Activated naive CD8-positive, alpha-beta T cell treated with anti-CD3 and anti-CD28 coated beads for 36 hours (primary cell): ENCODE measurements around the gene CLDN12. TPM values are rescaled to one million over a fixed set of nuclear protein-coding genes. Genes with fewer than 3 reads are reported as not detected.

ENCODE experiments used
- DNase-seq: peaks from one replicate; pipeline ENCODE4 v3.0.0; 2021
- H3K27ac Mint-ChIP-seq: one replicate; pipeline ENCODE4 v1.8.0; 2022; ENCODE audit warnings: mild to moderate bottlenecking, moderate library complexity, mixed read lengths
- H3K27me3 Mint-ChIP-seq: one replicate; pipeline ENCODE4 v1.8.0; 2022; ENCODE audit warnings: mild to moderate bottlenecking, mixed read lengths
- H3K36me3 Mint-ChIP-seq: one replicate; pipeline ENCODE4 v1.8.0; 2021; ENCODE audit warnings: mild to moderate bottlenecking, mixed read lengths
- H3K4me1 Mint-ChIP-seq: one replicate; pipeline ENCODE4 v1.8.0; 2021; ENCODE audit warnings: mixed read lengths
- H3K4me3 Mint-ChIP-seq: one replicate; pipeline ENCODE4 v1.8.0; 2022; ENCODE audit warnings: mild to moderate bottlenecking, moderate library complexity, mixed read lengths
- H3K9me3 Mint-ChIP-seq: one replicate; pipeline ENCODE4 v1.8.0; 2022; ENCODE audit warnings: mixed read lengths
- total RNA-seq, 2 experiments: library from RNA; stranded (reverse); gene quantifications; one replicate each; pipeline ENCODE4 v1.2.3, GENCODE V29; 2021

Gene CLDN12
- total RNA-seq, result 1 to 10 TPM; 6.2 to 7.2 TPM

DNA sequence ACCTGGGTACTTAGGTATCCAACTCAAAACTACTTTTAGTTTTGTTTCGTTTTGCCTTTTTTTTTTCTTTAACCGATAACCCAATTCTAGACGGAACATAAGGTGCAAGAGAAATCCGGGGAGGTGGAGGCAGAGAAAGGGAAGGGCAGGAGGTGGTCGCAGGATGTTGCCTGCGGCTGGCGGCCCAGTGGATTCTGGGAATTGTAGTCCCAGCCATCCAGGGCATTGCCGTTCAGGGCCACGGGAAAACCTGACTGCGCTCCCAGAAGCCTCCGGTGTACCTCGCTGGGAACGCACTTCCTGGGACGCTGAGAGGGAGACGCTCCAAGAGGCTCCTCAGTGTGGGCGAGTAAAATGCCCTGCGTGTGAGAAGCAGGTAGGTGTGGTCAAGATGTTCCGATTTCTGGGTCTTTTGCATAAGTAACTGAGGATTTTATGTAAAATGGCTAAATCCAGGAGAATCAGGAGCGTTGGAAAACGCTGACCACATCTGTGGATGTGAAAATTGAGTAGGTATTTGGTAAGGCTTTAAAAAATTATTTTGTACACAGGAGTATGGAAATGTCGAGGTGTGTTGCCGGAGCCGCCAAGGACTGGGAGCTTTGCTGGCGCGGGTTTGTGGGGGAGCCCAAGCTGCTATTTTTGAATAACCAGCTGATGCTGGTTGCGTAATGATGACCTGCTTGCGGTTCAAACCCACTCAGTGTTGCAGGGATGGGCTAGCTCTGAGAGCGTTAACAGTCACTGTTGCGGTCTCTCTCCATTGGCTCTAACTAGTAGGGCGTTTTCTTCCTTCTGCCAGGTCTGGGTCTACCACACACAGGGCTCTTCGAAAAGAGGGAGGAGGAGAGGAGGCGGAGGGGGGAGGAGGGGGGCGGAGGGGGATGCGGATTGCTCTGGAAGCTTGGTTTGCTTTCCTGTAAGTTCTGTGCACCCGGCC, at the start of gene CLDN12:
Gene CLDN12, plus strand, starts transcription at position 288 of the 940 bp plus-strand sequence. CDS start 9,216 bp downstream, outside the sequence.
- peaks cover 3% of the 10 kb centered on the region for H3K27me3 Mint-ChIP-seq
- H3K4me1 Mint-ChIP-seq, result peaks cover 15% of the 10 kb centered on the region
- DNase-seq, result peak; percentile 81
- peaks cover 15% of the 10 kb centered on the region for H3K9me3 Mint-ChIP-seq
- peak within 1 kb of the TSS; percentile 93 for H3K27ac Mint-ChIP-seq
- peaks cover 15% of the 10 kb centered on the region for H3K36me3 Mint-ChIP-seq
- H3K4me3 Mint-ChIP-seq, result peak within 1 kb of the TSS; percentile 95

DNA sequence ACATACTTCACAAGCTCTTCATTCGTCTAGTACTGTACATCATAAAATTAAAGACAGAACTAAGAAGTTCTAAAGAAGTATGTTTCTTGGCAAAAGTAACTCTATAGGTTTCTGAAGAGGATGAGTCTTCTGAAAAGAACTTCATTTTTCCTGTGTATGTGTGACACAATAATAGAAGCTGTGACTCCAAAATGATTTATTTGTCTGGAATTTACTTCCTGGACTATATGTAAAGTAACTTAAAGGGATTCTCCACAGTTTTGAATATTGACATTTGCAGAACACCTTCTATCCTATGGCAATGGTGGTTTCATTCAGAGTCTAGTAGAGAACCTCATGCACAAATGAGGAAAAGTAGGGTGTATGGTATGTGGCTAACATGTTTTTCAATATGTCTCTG, 19.8 kb upstream of the CLDN12 start:
- H3K36me3 Mint-ChIP-seq, result peaks cover 39% of the 10 kb centered on the region
- H3K27me3 Mint-ChIP-seq, result no peaks in the 10 kb centered on the region
- no peaks in the 10 kb centered on the region for H3K9me3 Mint-ChIP-seq
- H3K27ac Mint-ChIP-seq, result no peak overlapping the region
- H3K4me3 Mint-ChIP-seq, result no peak overlapping the region
- no peaks in the 10 kb centered on the region for H3K4me1 Mint-ChIP-seq
- no peak for DNase-seq

DNA sequence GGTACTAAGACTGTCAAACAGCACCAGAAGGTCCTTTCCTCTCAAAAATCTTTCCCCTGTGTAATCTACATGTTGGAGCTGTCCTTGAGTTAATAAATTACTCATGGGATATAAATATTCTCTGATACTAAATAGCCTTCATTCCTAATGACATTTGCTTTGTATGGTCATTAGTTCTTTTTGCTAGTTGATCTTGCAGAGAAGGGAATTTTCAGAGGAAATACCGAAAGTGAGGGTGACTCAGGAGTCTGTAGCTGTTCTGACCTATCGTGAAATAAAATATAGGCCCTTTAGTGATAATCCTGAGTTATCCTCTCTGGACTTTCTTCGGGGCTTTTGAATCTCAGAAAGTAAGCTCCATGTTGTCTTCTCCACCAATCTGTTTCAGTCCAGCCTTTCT, 19.4 kb upstream of the CLDN12 start:
- Mint-ChIP-seq H3K4me1 (no peaks in the 10 kb centered on the region), H3K27ac (no peak overlapping the region), H3K27me3 (no peaks in the 10 kb centered on the region), H3K9me3 (no peaks in the 10 kb centered on the region), H3K4me3 (no peak overlapping the region), H3K36me3 (peaks cover 35% of the 10 kb centered on the region)
- no peak for DNase-seq

DNA sequence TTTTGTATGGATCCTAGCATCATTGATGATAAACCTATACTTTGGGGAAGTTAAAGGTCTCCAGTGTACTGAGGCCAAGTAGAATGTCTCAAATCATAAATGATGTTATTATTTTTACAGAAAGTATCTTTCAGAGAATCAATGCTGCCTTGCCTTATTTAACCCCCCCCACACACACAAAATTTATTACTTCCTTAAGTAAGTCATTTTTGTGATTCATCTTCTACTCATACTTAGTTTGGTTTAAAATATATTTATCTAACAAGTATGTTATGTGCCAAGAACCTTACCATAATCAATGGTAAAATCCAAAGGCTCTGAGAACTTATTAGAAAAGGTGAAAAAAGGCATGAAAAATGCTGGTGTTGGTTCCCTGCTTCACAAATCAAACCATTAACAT, 18.8 kb upstream of the CLDN12 start:
- no peak overlapping the region for H3K27ac Mint-ChIP-seq

DNA sequence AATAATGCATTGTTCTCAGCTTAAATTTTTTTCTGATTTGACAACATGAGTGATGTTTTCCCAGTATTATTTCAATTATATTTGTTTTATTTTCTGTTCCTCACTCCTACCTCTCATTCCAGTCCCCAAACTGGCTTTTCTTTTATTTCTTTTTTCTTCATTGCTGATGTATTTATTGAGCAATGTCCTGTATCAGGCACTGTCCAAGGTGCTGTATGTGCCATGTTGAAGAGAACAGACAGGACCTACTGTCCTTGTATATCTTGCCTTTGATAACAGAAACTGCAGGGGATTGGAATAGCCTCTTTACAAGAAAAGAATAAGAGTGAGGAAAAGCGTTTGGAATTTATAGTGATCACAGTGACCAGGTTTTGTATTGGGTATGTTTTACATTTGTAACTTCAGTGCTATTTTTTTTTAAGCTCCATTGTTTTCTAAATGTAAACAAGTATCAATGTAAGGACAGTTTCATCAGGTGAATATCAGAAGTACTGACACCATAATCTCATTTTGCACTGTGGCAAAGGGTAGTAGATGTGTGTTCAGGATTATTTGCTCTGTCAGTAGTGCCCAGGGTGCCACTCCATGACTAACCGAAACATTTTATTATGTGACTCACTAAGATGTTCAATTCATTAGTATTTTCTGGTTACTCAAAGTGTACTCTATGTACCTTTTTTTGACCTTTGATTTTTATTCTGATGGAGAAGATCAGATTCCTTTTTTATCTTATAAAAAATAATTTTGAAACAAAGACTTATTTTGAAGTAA, 15.6 kb upstream of the CLDN12 start:
- H3K4me1 Mint-ChIP-seq, result no peaks in the 10 kb centered on the region
- H3K4me3 Mint-ChIP-seq, result no peak overlapping the region
- no peaks in the 10 kb centered on the region for H3K27me3 Mint-ChIP-seq
- H3K27ac Mint-ChIP-seq, result no peak overlapping the region
- no peak for DNase-seq
- H3K36me3 Mint-ChIP-seq, result peaks cover 34% of the 10 kb centered on the region
- peaks cover 7% of the 10 kb centered on the region for H3K9me3 Mint-ChIP-seq

More for the DNA sequence above, 18.8 kb upstream of the CLDN12 start:
- no peak overlapping the region for H3K4me3 Mint-ChIP-seq
- no peaks in the 10 kb centered on the region for H3K4me1 Mint-ChIP-seq
- no peaks in the 10 kb centered on the region for H3K27me3 Mint-ChIP-seq
- H3K9me3 Mint-ChIP-seq, result no peaks in the 10 kb centered on the region
- DNase-seq, result no peak
- peaks cover 34% of the 10 kb centered on the region for H3K36me3 Mint-ChIP-seq

DNA sequence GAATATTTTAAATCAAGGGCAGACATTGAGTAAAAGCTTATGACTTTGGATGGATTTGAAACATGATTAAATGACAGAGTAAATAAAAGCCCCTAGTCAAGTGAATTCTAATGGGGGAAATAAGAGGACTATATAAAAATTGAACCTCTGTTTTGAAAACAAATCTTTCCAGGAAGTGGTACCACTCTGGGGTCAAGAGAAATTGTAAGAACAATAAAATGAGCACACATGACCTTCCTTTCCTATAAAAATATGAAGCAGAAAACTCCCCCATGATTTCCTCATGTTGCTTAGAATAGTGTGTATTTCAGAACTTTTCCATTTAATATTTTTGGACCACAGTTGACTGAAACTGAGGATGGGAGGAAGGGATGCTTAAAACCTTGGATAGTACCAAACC, 12.3 kb upstream of the CLDN12 start:
- Mint-ChIP-seq H3K4me3 (no peak overlapping the region), H3K9me3 (peaks cover 19% of the 10 kb centered on the region), H3K27me3 (no peaks in the 10 kb centered on the region), H3K27ac (no peak overlapping the region), H3K36me3 (peaks cover 41% of the 10 kb centered on the region), H3K4me1 (no peaks in the 10 kb centered on the region)
- no peak for DNase-seq

DNA sequence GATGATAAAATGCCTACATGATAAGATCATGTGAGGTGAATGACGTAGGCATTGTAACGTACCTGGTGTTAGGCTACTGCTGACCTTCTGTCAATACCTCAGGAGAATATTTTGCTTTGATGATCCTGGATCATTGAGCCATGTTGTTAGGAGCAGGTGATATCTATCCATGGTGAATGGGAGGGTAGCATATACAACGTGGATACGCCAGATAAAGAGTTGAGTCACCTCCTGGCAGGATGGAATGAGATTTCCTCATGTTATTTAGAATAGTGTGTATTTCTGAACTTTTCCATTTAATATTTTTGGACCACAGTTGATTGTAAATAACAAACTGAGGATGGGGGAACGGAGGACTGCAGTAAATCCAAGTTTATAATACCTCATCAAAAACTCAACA, 11.8 kb upstream of the CLDN12 start:
- H3K9me3 Mint-ChIP-seq, result peaks cover 25% of the 10 kb centered on the region
- H3K4me1 Mint-ChIP-seq, result no peaks in the 10 kb centered on the region
- H3K4me3 Mint-ChIP-seq, result no peak overlapping the region
- no peaks in the 10 kb centered on the region for H3K27me3 Mint-ChIP-seq
- no peak overlapping the region for H3K27ac Mint-ChIP-seq
- peaks cover 41% of the 10 kb centered on the region for H3K36me3 Mint-ChIP-seq
- no peak for DNase-seq

DNA sequence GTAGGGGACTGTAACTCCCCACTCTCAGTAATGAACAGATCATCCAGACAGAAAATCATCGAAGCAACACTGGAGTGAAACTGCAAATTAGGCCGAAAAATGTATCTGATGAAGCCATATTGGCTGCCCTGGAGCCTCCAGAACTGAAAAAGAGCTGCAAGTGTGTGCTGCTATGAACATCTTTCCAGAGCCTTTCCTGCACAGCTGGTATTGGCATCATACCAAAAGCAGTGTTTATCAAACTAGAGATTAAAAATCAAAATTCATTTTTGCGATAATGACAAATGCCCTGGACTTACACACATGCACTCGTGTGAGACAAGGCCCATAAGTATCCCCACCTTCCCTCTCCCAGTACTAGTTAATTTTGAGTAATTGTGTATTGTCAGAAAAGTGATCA, 6.8 kb upstream of the CLDN12 start:
- H3K4me1 Mint-ChIP-seq, result no peaks in the 10 kb centered on the region
- no peak overlapping the region for H3K4me3 Mint-ChIP-seq
- H3K36me3 Mint-ChIP-seq, result peaks cover 34% of the 10 kb centered on the region
- H3K27ac Mint-ChIP-seq, result no peak overlapping the region
- H3K9me3 Mint-ChIP-seq, result peaks cover 42% of the 10 kb centered on the region
- DNase-seq, result no peak
- H3K27me3 Mint-ChIP-seq, result no peaks in the 10 kb centered on the region

DNA sequence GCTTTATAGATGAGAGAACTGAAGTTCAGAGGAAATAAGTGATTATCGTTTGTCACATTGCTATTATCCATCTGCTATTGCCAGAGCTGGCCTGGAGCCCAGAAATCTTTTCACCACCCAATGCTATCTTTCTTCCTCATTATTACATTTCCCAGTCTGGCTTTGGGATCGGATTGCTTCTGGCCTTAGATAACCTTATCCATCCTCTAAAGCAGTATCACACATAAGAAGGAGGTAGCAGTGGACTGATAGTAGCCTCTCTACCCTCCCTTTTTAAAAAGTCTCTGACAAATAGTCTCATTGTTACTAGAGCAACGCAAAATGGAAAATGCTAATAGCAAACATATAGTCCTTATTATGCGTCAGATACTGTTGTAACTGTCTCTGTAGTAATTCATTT, 1.3 kb upstream of the CLDN12 start:
- Mint-ChIP-seq H3K4me1 (peaks cover 15% of the 10 kb centered on the region), H3K27me3 (no peaks in the 10 kb centered on the region), H3K4me3 (no peak overlapping the region), H3K9me3 (peaks cover 19% of the 10 kb centered on the region), H3K27ac (no peak overlapping the region), H3K36me3 (peaks cover 13% of the 10 kb centered on the region)
- DNase-seq, result no peak

DNA sequence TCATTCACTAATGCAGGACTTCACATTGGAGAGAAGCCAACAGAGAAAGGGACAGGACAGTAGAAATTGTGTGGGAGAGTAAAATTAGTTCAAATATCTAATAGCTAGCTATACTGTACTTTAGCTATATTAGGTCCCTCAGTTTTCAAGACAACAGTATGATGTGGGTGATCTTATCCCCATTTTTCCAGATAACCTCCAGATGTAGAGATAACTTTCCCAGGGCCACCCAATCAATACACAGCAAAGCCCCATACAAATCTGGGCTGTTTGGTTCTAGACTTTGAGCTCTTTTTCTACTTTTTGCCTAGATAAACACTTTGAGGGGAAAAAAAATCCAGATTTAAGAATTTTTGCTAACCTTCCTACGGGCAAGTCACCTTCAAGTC, 482 bp upstream of the CLDN12 start:
- peak overlapping the region; percentile 93 for H3K27ac Mint-ChIP-seq
- peak overlapping the region; percentile 95 for H3K4me3 Mint-ChIP-seq
- H3K4me1 Mint-ChIP-seq, result peaks cover 15% of the 10 kb centered on the region
- H3K9me3 Mint-ChIP-seq, result peaks cover 19% of the 10 kb centered on the region
- H3K36me3 Mint-ChIP-seq, result peaks cover 18% of the 10 kb centered on the region
- DNase-seq, result no peak
- H3K27me3 Mint-ChIP-seq, result peaks cover 2% of the 10 kb centered on the region

DNA sequence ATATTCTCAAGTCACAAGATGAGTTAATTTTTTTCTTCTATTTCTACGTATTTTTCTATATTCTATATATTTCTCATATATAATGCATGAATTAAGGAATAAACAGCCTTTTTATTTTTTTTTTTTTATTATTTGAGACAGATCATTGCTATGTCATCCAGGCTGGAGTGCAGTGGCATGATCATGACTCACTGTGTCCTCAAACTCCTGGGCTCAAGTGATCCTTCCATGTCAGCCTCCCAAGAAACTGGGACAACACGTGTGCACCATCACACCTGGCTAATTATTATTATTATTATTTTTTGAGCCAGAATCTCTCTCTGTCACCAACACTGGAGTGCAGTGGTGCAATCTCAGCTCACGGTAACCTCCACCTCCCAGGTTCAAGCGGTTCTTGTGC, 1.5 kb downstream of the CLDN12 start:
- DNase-seq, result no peak
- Mint-ChIP-seq H3K9me3 (peaks cover 6% of the 10 kb centered on the region), H3K27ac (peak overlapping the region; percentile 93), H3K4me3 (peak overlapping the region; percentile 95), H3K4me1 (peaks cover 15% of the 10 kb centered on the region), H3K36me3 (peaks cover 11% of the 10 kb centered on the region), H3K27me3 (peaks cover 3% of the 10 kb centered on the region)

DNA sequence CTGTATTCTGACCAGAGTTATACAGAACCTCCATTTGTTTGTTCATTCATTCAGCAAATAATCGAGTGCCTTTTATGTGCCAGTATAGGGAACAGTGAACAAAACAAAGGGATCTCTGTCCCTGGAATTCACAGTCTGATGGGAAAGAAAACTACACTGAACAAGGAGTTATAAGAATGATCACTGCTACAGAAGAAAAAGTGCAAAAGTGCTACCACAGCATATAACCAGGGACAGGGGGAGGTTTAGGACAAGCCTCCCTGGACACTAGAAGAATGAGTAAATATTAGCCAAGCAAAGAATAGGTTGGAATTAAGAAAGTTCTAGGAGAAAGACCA, 4.2 kb downstream of the CLDN12 start:
- H3K9me3 Mint-ChIP-seq, result no peaks in the 10 kb centered on the region
- no peak overlapping the region for H3K4me3 Mint-ChIP-seq
- H3K27ac Mint-ChIP-seq, result no peak overlapping the region
- H3K4me1 Mint-ChIP-seq, result peaks cover 15% of the 10 kb centered on the region
- peaks cover 11% of the 10 kb centered on the region for H3K36me3 Mint-ChIP-seq
- no peak for DNase-seq
- peaks cover 3% of the 10 kb centered on the region for H3K27me3 Mint-ChIP-seq

DNA sequence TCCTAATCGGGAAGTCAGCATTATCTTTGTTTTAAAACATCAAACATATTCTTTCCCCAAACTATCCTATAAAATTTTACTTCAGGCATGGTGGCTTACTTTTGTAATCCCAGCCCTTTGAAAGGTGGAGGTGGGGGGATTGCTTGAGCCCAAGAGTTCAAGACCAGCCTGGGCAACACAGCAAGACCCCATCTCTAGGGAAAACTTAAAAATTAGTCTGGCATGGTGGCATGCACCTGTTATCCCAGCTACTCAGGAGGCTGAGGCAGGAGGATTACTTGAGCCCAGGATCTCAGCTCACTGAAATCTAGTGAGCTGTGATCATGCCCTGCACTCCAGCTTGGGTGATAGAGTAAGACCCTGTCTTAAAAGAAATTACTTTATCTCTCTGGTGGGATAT, 4.9 kb downstream of the CLDN12 start:
- Mint-ChIP-seq H3K4me3 (no peak overlapping the region), H3K9me3 (no peaks in the 10 kb centered on the region), H3K4me1 (peaks cover 8% of the 10 kb centered on the region), H3K27ac (no peak overlapping the region), H3K36me3 (peaks cover 11% of the 10 kb centered on the region), H3K27me3 (peaks cover 3% of the 10 kb centered on the region)
- no peak for DNase-seq

DNA sequence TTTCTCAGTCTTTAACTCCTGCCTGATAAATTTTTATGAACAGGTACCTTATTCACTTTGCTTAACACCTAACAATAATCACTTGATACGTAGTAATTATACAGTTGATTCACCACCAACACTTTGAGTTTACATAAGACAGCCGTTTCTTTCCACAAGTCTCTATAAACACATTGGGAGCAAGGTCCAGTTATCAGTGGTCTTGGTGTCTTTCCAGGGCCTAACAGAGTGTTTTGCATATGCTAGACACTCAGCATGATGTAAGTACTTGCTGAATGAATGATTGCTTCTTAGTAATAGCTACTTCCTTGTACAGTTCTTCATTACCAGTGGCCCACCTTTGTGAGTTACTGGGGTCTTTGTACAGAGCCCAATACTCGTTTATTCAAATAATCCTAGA, 6.4 kb downstream of the CLDN12 start:
- Mint-ChIP-seq H3K9me3 (no peaks in the 10 kb centered on the region), H3K4me3 (no peak overlapping the region), H3K27me3 (peaks cover 3% of the 10 kb centered on the region), H3K4me1 (no peaks in the 10 kb centered on the region), H3K27ac (no peak overlapping the region), H3K36me3 (peaks cover 11% of the 10 kb centered on the region)
- no peak for DNase-seq

DNA sequence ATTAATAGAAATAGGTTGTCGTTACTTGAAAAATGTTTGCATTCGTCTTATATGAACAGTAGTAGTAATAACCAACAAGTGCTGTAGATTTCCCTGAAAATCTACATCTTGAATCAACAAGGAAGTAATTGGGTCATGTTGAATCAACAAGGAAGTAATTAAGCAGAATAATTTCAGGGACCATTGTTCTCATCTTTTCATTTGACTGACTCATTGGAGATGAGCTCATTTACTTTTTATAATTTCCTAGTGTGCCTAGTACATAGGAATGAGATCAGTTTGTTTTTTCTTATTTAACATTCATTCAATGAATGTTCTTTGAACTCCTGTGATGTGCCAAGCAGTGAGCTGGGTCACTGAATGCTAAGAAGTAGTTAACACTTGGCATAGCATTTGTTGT, 8.2 kb downstream of the CLDN12 start:
- H3K4me1 Mint-ChIP-seq, result no peaks in the 10 kb centered on the region
- no peak overlapping the region for H3K4me3 Mint-ChIP-seq
- H3K27me3 Mint-ChIP-seq, result peaks cover 3% of the 10 kb centered on the region
- peaks cover 6% of the 10 kb centered on the region for H3K36me3 Mint-ChIP-seq
- no peak for DNase-seq
- H3K27ac Mint-ChIP-seq, result no peak overlapping the region
- H3K9me3 Mint-ChIP-seq, result no peaks in the 10 kb centered on the region
